NB4 (cell line): ENCODE data around the gene NFATC2IP.

Experiments used
- CTCF ChIP-seq: IDR thresholded peaks from one replicate; pipeline ENCODE4 v1.5.1; 2012; ENCODE audit warnings: low read depth, low read length
- MAX ChIP-seq: IDR thresholded peaks from 2 replicates; pipeline ENCODE4 v1.6.1; 2011; ENCODE audit warnings: low read depth, low read length
- MYC ChIP-seq: IDR thresholded peaks from 2 replicates; pipeline ENCODE4 v1.6.1; 2011; ENCODE audit warnings: low read depth, low read length

- TF ChIP-seq MAX = no peak
- TF ChIP-seq MYC = no peak
- no peak for TF ChIP-seq CTCF
Measured at GRCh38 chr16:28912558-28912957, 38.2 kb upstream of the NFATC2IP start.
